PFSK-1 (cell line): ENCODE measurements around the gene MFNG.

Experiments
- FOXP2 ChIP-seq: optimal IDR thresholded peaks from 2 replicates; pipeline ENCODE3; 2011; ENCODE audit warnings: borderline replicate concordance, control low read depth, inconsistent platforms; ENCODE audit not compliant: insufficient read depth; ENCODE audit errors: extremely low read length, extremely low read depth
- POLR2AphosphoS5 ChIP-seq: IDR thresholded peaks from 2 replicates; pipeline ENCODE4 v1.6.1; 2012; ENCODE audit warnings: low read depth, mild to moderate bottlenecking, control low read depth, low read length, moderate library complexity
- REST ChIP-seq, 2 experiments: IDR thresholded peaks; 2 replicates each; pipeline versions ENCODE4 v1.6.1 to v1.8.0; 2011 to 2012; ENCODE audit warnings: low read depth in 2 of 2, low read length in 2 of 2, control low read depth in 1 of 2, inconsistent platforms in 1 of 2, mild to moderate bottlenecking in 1 of 2, moderate library complexity in 1 of 2; ENCODE audit not compliant: insufficient read depth in 1 of 2
- SIN3A ChIP-seq: IDR thresholded peaks from 2 replicates; pipeline ENCODE4 v1.6.1; 2012; ENCODE audit warnings: mild to moderate bottlenecking, low read length, moderate library complexity, borderline replicate concordance; ENCODE audit not compliant: insufficient read depth
- TAF1 ChIP-seq: IDR thresholded peaks from 2 replicates; pipeline ENCODE4 v1.6.1; 2012; ENCODE audit warnings: low read length, control low read depth, borderline replicate concordance; ENCODE audit not compliant: insufficient read depth

The MFNG gene

GRCh38 chr22:37457093-37457893 is 28.9 kb downstream of the MFNG start:
- TF ChIP-seq REST (IDR thresholded peaks at IDR 0.05; ENCODE audit: insufficient read depth in 1 of 2, low read depth in 2 of 2, low read length in 2 of 2) (no peak), FOXP2 (no peak), SIN3A (no peak), TAF1 (no peak), POLR2AphosphoS5 (no peak)

GRCh38 chr22:37456346-37456745 is 29.8 kb downstream of the MFNG start:
- TF ChIP-seq TAF1 (no peak), FOXP2 (no peak), SIN3A (no peak), REST (IDR thresholded peaks at IDR 0.05; ENCODE audit: insufficient read depth in 1 of 2, low read depth in 2 of 2, low read length in 2 of 2) (no peak), POLR2AphosphoS5 (no peak)

- TF ChIP-seq FOXP2 (no peak), SIN3A (no peak)
These were observed 30.3 kb downstream of the MFNG start for GRCh38 chr22:37455896-37456295.

GRCh38 chr22:37454857-37455686 is 31.1 kb downstream of the MFNG start:
- TF ChIP-seq FOXP2 (no peak), POLR2AphosphoS5 (no peak), TAF1 (no peak), SIN3A (no peak), REST (IDR thresholded peaks at IDR 0.05; ENCODE audit: insufficient read depth in 1 of 2, low read depth in 2 of 2, low read length in 2 of 2) (no peak)

- no peak for TF ChIP-seq SIN3A
- TF ChIP-seq POLR2AphosphoS5, result no peak
- TF ChIP-seq FOXP2, result no peak
- no peak for TF ChIP-seq TAF1
- TF ChIP-seq REST (IDR thresholded peaks at IDR 0.05; ENCODE audit: insufficient read depth in 1 of 2, low read depth in 2 of 2, low read length in 2 of 2), result no peak
These were observed 32.5 kb downstream of the MFNG start for GRCh38 chr22:37453696-37454095.
